Memory B cell (primary cell): ENCODE measurements around the gene GPC6.

ENCODE experiments used
- ATAC-seq: fragments of 150-1000 bp; cut with Tn5 transposase; 2 replicates; pipeline ENCODE4 v1.10.0; 2021; ENCODE audit warnings: low read depth, mild to moderate bottlenecking, moderate library complexity
- DNase-seq, 2 donors: peaks; one replicate each; pipeline ENCODE4 v3.0.0; 2022; ENCODE audit warnings: low spot score in 2 of 2
- H3K27ac Mint-ChIP-seq: one replicate; pipeline ENCODE4 v1.8.0; 2022; ENCODE audit warnings: mild to moderate bottlenecking, moderate library complexity, mixed read lengths
- H3K27me3 Mint-ChIP-seq: one replicate; pipeline ENCODE4 v1.8.0; 2022; ENCODE audit warnings: mixed read lengths
- H3K36me3 Mint-ChIP-seq: one replicate; pipeline ENCODE4 v1.8.0; 2022; ENCODE audit warnings: mild to moderate bottlenecking, mixed read lengths
- H3K4me1 Mint-ChIP-seq: one replicate; pipeline ENCODE4 v1.8.0; 2022; ENCODE audit warnings: mixed read lengths
- H3K4me3 Mint-ChIP-seq: one replicate; pipeline ENCODE4 v1.8.0; 2022; ENCODE audit warnings: mild to moderate bottlenecking, moderate library complexity, mixed read lengths
- H3K9me3 Mint-ChIP-seq: one replicate; pipeline ENCODE4 v1.8.0; 2022; ENCODE audit warnings: mixed read lengths

The GPC6 gene

DNA sequence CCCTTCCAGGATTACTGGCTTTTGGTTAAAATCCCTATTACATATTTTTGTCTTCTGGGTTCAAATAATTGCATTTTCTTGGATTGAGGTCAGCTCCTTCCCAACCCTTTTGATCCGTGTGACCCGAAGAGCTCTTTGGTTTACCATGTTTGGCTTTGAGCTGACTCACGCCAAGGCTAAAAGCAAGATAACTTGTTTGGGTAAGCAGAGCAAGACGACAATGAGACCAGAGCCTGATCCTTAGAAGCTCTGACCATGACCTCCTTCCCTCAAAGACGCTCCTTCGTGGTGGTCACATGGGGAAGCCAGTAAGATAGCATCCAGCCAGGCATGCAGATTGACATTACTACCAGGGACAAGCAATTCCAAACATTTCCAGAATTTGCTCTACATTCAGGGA is 1099.0 kb downstream of the GPC6 start:
- ATAC-seq (no peak), DNase-seq (no peak)
- Mint-ChIP-seq H3K9me3 (peaks cover 1% of the 10 kb centered on the region), H3K27ac (no peak overlapping the region), H3K27me3 (no peaks in the 10 kb centered on the region), H3K36me3 (no peaks in the 10 kb centered on the region), H3K4me1 (peaks cover 10% of the 10 kb centered on the region), H3K4me3 (no peak overlapping the region)

DNA sequence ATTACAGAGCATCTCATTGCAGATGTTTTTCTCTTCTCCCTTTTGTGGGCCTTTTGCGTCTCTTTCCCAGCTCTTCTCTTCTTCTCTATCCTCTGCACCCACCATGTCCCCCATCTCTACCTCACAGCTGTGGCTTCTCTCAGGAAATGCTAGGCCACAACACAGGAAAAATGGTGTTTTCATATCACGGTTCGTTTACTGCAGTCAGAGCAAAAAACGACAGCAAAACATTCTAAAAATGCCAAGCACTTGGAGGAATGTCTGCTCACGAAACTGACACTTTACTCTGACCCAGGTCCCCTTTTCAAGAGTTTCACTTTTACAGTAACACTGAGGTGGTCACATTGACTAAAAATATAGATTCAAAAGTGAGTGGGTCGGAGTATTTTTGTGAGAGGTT is 1100.7 kb downstream of the GPC6 start:
- Mint-ChIP-seq H3K4me3 (peak overlapping the region; percentile 74), H3K36me3 (no peaks in the 10 kb centered on the region), H3K27ac (peak overlapping the region; percentile 66), H3K9me3 (no peaks in the 10 kb centered on the region), H3K27me3 (no peaks in the 10 kb centered on the region), H3K4me1 (peaks cover 10% of the 10 kb centered on the region)
- DNase-seq, result no peak
- peak; percentile 43 for ATAC-seq

DNA sequence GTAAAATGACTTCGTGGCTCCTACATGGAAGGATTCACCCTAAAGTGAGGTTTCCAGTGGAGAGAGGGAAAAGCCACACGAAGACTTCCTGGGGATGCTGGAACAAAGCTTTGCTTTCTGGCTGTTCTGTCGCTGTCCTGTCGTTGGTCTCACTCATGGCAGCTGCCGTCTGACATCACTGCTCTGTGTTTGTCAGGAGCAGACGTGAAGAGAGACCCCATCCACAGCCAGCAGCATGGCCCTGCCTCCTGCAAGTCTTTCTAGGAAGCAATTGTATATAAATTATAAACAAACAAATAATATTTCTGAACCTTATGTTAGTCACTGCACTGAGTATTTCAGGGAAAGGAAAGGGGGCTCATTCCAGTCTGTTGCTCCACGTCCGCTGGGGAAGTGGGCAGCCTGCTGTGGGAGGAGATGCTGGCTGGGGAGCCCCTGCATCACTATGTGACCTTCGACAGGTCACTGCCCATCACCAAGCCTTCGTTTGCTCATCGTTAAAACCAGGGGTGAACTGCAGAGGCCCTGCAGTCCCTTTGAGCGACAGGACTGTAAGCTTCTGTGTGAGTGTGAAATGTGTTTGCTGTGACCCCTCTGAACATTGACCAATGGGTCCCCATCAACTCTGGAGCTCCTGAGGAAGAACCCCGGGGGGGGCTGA is 1101.9 kb downstream of the GPC6 start:
- no peaks in the 10 kb centered on the region for H3K27me3 Mint-ChIP-seq
- no peak overlapping the region for H3K4me3 Mint-ChIP-seq
- DNase-seq (no peak), ATAC-seq (no peak)
- H3K27ac Mint-ChIP-seq, result no peak overlapping the region
- no peaks in the 10 kb centered on the region for H3K9me3 Mint-ChIP-seq
- H3K36me3 Mint-ChIP-seq, result no peaks in the 10 kb centered on the region
- H3K4me1 Mint-ChIP-seq, result peaks cover 10% of the 10 kb centered on the region

DNA sequence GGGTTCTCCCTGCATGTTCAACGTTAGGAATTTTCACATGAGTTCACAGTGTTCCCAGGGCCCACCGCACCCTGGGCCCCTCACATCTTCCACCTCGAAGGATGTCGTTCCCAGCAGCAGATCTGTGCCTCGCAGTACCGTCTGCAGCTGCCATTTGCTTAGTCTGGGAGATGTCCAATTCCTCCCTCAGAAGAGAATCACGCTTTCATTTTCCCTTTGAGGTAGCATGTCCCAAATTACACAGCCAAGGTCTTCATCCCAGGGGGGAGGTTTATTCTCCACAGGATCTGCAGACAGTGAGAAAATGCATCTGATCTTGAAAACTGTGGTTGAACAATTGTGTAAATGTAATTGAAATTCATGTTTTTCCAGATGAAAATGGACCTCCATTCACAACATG is 1102.7 kb downstream of the GPC6 start:
- Mint-ChIP-seq H3K27ac (no peak overlapping the region), H3K27me3 (no peaks in the 10 kb centered on the region), H3K4me3 (no peak overlapping the region), H3K9me3 (no peaks in the 10 kb centered on the region), H3K4me1 (peaks cover 7% of the 10 kb centered on the region), H3K36me3 (no peaks in the 10 kb centered on the region)
- DNase-seq, result no peak
- no peak for ATAC-seq

DNA sequence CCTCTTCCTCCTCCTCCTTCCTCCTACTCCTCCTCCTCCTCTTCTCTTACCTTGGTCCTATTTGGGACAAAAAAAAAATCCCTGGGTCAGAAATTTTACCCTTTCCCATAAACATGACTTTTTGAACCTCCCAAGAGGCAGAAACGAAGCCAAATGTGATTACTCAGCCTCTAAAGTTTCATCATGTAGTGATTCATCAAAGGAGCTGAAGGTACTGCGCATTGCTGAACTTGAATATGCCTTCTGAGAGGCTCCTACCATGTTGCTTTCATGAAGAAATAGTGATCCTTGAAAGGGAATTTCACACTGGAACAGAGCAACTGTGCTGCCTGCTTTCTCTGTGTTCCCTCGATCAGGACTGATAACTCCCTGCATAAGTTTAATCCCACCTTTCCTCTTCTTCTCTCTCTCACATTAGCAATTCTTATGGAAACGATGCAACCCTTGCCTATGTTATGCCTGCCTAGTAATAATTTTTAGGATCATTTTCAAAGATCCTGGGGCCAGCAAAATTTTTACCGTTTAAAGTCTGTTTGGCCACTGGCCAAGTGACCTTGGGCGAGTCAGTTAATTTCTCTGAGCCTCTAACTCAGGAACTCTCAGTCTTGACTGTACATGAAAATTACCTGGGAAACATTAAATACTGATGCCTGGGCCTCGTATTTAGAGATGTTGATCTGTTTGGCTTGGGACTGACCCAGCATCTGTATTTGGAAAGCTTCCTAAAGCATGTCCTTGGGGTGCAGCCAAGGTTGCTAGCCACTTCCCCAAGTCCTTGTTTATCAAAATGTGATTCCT is 1103.3 kb downstream of the GPC6 start:
- DNase-seq (no peak), ATAC-seq (no peak)
- Mint-ChIP-seq H3K9me3 (no peaks in the 10 kb centered on the region), H3K27me3 (no peaks in the 10 kb centered on the region), H3K4me3 (no peak overlapping the region), H3K27ac (no peak overlapping the region), H3K36me3 (no peaks in the 10 kb centered on the region), H3K4me1 (peaks cover 5% of the 10 kb centered on the region)

DNA sequence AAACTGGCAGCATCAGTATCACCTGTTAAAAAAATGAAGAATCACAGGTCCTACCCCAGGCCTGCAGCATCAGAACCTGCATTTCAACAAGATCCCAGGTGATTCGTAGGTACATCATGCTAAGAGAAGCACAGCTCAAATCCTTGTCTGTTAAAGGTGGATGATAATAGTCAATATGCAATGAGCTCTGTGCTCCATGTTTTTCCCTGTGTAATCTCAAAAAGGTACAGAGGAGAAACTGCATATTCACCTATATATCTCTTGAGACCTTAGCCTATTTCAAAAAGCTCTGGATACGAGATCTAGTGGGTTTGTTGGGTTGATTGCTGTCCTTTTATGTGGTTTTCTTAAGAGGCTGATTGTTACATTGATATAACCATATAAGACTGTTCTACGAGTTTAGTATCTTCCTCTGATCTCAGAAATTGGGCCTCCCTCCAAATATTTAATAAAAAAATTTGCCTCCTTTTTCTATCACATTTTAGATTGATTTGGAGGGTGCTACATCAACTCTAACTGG is 1104.0 kb downstream of the GPC6 start:
- no peaks in the 10 kb centered on the region for H3K9me3 Mint-ChIP-seq
- DNase-seq (no peak), ATAC-seq (no peak)
- H3K27ac Mint-ChIP-seq, result no peak overlapping the region
- no peaks in the 10 kb centered on the region for H3K27me3 Mint-ChIP-seq
- H3K4me3 Mint-ChIP-seq, result no peak overlapping the region
- no peaks in the 10 kb centered on the region for H3K36me3 Mint-ChIP-seq
- H3K4me1 Mint-ChIP-seq, result peaks cover 5% of the 10 kb centered on the region

DNA sequence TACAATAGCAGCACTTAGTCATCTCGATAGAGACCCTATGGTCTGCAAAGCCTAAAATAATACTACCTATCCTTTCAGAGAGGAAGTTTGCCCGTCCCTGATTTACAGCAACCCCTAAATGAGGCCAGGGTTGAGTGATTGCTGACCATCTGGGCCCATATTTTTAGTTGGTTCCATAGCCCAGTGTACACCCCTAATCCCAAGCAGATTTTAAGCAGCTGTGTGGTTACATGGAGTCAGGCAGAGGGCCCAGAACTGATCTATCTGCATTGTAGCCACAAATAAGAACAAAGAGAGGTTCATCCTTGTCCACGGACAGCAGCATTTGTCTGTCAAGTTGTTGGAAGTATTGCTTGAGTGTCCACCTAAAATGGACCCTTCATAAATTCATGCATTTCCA is 1104.7 kb downstream of the GPC6 start:
- no peaks in the 10 kb centered on the region for H3K36me3 Mint-ChIP-seq
- H3K27ac Mint-ChIP-seq, result no peak overlapping the region
- no peak overlapping the region for H3K4me3 Mint-ChIP-seq
- DNase-seq, result no peak
- peaks cover 5% of the 10 kb centered on the region for H3K4me1 Mint-ChIP-seq
- H3K9me3 Mint-ChIP-seq, result no peaks in the 10 kb centered on the region
- no peaks in the 10 kb centered on the region for H3K27me3 Mint-ChIP-seq
- ATAC-seq, result no peak

DNA sequence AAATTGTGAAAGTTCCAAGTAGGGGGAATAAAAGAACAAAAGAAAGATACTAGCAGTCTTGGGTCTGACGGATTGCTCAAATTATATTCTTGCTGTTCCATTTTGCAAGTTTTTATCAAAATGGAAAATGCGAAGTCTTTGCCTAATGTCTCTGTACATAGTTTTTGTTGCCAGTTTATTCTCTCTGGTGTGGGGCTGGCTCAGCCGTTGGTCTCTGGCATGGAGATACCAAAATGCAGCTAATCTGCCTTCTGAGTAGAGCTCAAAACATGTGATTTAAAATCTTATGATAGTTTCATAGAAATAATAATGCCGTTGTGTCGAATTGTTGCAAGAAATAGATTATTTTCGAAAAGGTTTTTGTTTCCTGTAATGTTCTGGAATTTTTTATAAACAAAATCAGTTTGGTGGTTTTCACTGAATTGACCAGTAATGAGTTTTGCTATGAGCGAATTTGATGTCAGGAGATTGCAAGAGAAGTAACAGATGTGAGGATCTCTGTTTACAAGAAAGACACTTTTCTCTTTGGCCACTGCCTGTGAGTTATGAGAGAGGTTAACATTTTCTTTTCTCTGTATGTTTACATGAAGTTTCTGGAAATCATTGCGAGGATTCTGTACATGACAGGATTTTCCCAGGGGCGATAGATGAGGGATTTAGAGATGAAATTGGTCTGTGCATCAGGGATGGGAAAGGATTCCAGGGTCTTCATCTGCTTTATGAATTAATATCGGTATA is 1105.9 kb downstream of the GPC6 start:
- ATAC-seq (no peak), DNase-seq (no peak)
- Mint-ChIP-seq H3K9me3 (no peaks in the 10 kb centered on the region), H3K36me3 (no peaks in the 10 kb centered on the region), H3K27me3 (no peaks in the 10 kb centered on the region), H3K4me3 (no peak overlapping the region), H3K4me1 (peaks cover 3% of the 10 kb centered on the region), H3K27ac (no peak overlapping the region)

DNA sequence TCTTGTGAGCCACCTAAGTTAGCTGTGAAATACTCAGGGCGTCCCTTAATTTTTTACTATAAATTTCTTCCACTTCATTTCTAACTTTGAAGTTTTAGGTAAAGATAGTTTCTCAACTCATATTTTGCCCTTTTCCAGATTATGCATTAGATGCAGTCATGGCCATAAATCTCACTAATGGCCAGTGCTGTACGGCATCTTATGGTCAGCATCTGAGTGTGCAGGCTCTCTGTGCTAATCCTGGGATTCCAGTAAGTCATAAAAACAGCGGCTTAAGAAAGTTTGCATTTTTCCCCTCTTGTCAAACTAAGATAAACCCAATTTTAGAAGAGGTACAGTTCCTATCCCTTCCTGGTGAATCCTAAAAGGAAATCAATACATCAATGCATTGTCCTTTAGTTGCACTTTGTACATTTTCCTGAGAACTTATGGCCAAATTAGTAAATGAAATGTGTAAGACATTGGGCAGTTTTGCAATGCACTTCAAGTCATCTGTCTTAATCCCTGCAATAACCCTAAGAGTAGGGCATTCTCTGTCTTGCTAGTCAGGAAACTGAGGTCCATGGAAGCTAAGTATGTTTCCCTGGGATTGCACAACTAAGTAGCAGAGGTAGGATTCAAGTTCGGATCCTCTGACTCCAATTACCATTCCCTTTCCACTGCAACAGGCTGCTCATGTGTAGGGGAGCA is 1106.7 kb downstream of the GPC6 start:
- Mint-ChIP-seq H3K27ac (no peak overlapping the region), H3K9me3 (no peaks in the 10 kb centered on the region), H3K36me3 (no peaks in the 10 kb centered on the region), H3K4me1 (peaks cover 2% of the 10 kb centered on the region), H3K27me3 (no peaks in the 10 kb centered on the region), H3K4me3 (no peak overlapping the region)
- DNase-seq (no peak), ATAC-seq (no peak)

DNA sequence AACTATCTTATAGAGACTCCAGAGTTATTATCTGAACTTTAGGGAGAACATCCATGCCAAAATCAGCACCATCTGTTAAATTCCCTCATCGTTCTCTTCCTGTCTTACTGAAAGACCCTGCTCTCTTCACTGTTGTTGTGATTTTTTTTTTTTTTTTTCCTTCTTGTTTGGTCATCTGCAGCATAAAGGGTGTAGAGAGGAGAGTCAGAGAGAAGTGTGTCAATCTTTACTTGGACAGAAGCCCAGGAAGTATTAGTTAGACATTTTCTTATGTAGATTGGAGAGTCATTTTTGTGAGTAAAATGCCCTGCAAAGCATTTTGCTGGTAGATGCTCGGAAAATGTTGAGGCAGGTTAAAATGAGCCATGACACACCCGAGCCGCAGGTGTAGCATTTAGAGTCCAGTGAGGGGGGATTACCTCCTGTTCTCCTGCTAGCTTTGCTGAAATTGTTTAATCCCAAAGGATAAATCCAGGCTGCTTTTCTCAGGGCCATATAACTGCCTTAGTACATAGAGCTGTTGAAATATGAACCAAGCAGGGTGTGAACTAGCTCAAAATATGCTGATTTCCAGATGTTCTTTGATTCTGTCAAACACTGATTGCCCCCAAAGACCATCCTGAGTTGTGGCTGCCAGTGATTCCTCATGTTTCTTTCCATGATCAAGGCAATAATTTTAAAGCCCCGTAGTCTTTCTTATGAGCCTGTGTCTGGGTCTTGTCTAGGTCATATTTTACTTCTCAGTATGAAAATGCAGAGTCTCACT is 1109.3 kb downstream of the GPC6 start:
- no peaks in the 10 kb centered on the region for H3K4me1 Mint-ChIP-seq
- ATAC-seq, result no peak
- no peak overlapping the region for H3K4me3 Mint-ChIP-seq
- H3K36me3 Mint-ChIP-seq, result no peaks in the 10 kb centered on the region
- no peak for DNase-seq
- no peaks in the 10 kb centered on the region for H3K9me3 Mint-ChIP-seq
- no peaks in the 10 kb centered on the region for H3K27me3 Mint-ChIP-seq
- H3K27ac Mint-ChIP-seq, result no peak overlapping the region

DNA sequence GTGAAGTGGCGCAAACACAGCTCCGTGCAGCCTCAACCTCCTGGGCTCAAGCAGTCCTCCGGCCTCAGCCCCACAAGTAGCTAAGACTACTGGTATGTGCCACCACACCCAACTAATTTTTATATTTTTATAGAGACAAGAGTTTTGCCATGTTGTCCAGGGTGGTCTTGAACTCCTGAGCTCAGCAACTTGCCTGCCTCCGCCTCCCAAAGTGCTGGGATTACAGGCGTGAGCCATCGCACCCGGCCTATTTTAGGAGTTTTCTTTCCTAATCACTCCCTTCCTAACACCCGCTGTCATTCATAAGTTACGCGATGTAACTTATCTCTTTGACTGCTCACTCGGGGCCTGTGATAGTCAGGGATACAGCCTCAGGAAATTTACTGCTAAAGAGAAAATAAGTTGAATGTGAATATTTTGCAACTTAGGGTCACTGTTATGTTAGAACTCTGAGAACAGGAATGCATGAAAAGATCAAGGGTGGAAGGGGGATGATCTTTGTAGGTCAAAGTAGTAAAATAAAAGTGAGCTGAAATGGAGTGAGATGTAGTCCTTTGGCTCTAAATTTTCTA is 1112.6 kb downstream of the GPC6 start:
- H3K27ac Mint-ChIP-seq, result no peak overlapping the region

DNA sequence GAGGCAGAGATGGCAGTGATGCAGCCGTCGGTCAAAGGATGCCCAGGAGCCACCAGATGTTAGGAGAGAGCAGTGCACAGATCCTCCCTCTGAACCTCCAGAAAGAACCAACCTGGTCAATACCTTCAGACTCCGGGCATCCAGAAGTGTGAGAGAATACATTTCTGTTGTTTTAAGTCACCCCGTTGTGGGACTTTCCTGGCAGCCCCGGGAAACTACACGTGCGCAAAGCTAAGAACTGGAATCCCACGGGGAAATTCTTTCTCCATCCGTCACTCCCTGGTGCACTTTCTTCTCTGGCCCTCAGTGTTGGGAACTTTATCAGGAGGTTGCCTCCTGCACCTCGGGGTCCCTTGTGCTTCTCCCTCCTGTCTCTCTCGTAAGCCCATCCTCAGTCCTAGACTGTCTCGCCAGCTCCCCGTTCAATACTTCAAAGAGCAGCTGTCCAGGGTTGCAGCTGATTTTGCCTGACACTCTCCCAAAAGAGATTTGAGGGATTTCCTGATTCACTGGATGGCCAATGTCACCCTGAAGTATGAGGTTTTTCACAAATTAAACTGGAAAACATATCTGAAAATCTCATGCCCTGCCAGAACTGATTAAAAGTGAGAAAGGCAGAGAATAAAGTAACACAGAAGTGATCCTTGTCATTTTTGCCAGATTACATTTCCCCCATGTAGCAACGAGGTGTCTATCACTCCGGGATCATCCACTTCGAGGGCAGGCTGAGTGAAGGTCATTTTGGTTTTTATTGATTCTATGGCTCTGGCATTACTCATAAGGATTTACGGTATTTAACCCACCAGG is 1116.0 kb downstream of the GPC6 start:
- Mint-ChIP-seq H3K4me3 (no peak overlapping the region), H3K9me3 (no peaks in the 10 kb centered on the region), H3K36me3 (no peaks in the 10 kb centered on the region), H3K4me1 (no peaks in the 10 kb centered on the region), H3K27me3 (no peaks in the 10 kb centered on the region), H3K27ac (no peak overlapping the region)
- DNase-seq (no peak), ATAC-seq (no peak)

More for the DNA sequence above, 1112.6 kb downstream of the GPC6 start:
- Mint-ChIP-seq H3K4me3 (no peak overlapping the region), H3K4me1 (no peaks in the 10 kb centered on the region), H3K36me3 (no peaks in the 10 kb centered on the region), H3K27me3 (no peaks in the 10 kb centered on the region), H3K9me3 (no peaks in the 10 kb centered on the region)
- DNase-seq (no peak), ATAC-seq (no peak)
